ENCODE measurements around the gene PTPRC.

- TF ChIP-seq, protein P1, sequence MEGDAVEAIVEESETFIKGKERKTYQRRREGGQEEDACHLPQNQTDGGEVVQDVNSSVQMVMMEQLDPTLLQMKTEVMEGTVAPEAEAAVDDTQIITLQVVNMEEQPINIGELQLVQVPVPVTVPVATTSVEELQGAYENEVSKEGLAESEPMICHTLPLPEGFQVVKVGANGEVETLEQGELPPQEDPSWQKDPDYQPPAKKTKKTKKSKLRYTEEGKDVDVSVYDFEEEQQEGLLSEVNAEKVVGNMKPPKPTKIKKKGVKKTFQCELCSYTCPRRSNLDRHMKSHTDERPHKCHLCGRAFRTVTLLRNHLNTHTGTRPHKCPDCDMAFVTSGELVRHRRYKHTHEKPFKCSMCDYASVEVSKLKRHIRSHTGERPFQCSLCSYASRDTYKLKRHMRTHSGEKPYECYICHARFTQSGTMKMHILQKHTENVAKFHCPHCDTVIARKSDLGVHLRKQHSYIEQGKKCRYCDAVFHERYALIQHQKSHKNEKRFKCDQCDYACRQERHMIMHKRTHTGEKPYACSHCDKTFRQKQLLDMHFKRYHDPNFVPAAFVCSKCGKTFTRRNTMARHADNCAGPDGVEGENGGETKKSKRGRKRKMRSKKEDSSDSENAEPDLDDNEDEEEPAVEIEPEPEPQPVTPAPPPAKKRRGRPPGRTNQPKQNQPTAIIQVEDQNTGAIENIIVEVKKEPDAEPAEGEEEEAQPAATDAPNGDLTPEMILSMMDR (conservative IDR thresholded peaks at IDR 0.05; ENCODE audit: low read depth, low read length) = no peak
- no peak for TF ChIP-seq EZH2phosphoT487 (IDR thresholded peaks at IDR 0.05; ENCODE audit: borderline replicate concordance, low read length)
Observed at GRCh38 chr1:198683449-198683848, 44.6 kb downstream of the PTPRC start.
